ENCODE measurements around the gene CBX4. TPM values are rescaled to one million over a fixed set of nuclear protein-coding genes. Genes with fewer than 3 reads are reported as not detected.

CBX4 gene
- total RNA-seq, 1 donor from 2014 or later = 25.7 TPM

DNA sequence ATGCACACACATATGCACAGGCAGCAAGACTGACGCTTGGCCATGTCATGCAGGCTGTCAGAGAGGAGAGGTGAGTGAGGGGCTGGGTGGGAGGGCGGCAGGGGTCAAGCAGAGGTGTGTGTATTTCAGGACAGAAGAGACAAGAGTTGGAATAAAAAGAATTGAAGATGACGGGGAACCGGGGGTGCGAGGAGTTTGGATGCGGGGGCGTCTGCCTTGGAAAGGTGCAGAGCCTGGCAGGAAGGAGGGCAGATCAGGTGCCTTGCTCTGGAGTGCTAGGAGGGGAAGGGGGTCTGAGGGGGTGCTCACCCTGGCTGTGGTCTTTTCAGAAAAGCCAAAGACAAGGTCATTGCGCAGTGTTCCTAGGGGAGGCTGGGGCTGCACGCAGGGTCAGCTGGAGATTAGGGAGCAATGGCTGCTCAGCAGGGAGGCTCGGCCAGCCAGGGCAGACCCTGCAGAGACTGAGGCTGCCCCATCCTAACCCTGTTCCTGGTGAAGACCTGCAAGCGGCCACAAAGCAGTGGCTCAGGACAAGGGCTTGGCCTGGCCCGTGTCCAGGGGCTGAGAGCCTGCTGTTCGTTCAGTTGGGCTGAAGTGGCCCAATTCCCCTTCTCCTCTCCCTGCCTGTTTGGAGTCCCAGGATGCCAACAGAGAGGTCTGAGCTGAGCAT, 23.7 kb upstream of the CBX4 start:
- no peak for DNase-seq (ENCODE audit: low spot score in 2 of 2)
- no peaks in the 10 kb centered on the region for H3K36me3 ChIP-seq
- H3K27me3 ChIP-seq = no peaks in the 10 kb centered on the region
- intact Hi-C loops (cut with DNase I) = no loop called here
- H3K4me3 ChIP-seq = no peak overlapping the region
- H3K9me3 ChIP-seq = no peaks in the 10 kb centered on the region
- TF ChIP-seq, protein P1, sequence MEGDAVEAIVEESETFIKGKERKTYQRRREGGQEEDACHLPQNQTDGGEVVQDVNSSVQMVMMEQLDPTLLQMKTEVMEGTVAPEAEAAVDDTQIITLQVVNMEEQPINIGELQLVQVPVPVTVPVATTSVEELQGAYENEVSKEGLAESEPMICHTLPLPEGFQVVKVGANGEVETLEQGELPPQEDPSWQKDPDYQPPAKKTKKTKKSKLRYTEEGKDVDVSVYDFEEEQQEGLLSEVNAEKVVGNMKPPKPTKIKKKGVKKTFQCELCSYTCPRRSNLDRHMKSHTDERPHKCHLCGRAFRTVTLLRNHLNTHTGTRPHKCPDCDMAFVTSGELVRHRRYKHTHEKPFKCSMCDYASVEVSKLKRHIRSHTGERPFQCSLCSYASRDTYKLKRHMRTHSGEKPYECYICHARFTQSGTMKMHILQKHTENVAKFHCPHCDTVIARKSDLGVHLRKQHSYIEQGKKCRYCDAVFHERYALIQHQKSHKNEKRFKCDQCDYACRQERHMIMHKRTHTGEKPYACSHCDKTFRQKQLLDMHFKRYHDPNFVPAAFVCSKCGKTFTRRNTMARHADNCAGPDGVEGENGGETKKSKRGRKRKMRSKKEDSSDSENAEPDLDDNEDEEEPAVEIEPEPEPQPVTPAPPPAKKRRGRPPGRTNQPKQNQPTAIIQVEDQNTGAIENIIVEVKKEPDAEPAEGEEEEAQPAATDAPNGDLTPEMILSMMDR (IDR thresholded peaks at IDR 0.05) = no peak
- no peaks in the 10 kb centered on the region for H3K4me1 ChIP-seq
- H3K27ac ChIP-seq = no peak overlapping the region

DNA sequence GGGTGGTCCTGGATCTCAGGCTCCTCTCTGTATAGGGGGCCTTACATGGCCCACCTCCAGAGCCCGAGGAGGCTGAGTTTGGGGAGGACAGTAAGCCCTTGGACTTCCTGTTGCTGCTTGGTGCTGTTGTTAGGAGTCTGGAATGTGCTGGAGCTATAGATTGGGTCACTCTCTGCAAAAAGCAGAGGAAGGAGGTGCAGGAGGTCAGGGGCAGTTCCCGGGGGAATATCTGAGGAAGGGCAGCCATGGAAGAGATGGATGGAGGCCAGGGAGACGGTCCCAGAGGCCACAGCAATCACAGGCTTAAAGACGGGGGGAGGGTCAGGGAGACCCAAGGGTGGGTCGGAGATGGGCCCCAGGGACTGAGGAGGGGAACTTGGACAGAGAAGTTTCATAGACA, 23.0 kb upstream of the CBX4 start:
- Histone ChIP-seq H3K27me3 (no peaks in the 10 kb centered on the region), H3K4me3 (no peak overlapping the region), H3K9me3 (no peaks in the 10 kb centered on the region), H3K27ac (no peak overlapping the region), H3K36me3 (no peaks in the 10 kb centered on the region), H3K4me1 (no peaks in the 10 kb centered on the region)
- DNase-seq (ENCODE audit: low spot score in 2 of 2) = no peak
- intact Hi-C loops (cut with DNase I) = no loop called here
- TF ChIP-seq, protein P1 (IDR thresholded peaks at IDR 0.05) = no peak

DNA sequence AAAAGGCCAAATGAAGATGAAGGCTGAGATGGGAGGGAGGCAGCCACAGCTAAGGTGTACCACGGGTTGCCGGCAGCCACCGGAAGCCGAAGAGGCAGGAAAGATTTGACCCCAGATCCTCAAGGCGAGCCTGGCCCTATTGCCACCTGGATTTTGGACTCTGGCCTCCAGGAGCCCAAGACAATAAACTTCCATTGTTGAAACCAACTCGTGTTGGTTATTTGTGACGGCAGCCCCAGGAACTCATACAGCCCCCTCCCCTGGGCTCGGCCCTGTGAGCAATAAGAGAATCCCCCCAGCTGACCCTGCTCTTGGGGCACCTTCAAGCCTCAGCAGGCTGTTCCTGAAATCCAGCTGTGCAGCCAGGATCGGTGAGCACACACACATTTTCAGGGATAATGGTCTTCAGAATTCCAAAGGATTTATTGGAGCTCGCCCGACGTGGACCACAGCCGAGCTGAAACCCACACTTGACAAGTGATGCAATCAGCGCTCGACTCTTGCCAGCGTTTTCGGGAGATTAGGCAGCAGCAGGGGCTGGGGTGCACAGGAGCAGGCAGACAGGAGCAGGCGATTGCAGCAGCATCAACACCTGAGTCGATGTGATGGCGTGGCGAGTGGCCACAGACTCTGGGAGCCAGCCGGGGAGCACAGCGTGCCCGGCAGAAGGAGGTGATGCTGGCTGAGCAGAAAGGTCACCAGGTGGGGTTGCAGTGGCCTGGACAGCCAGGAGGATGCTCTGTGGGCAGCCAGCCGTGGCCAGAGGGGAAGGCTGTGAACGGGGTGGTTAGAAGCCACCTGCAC, 22.4 kb upstream of the CBX4 start:
- H3K36me3 ChIP-seq = no peaks in the 10 kb centered on the region
- no peak overlapping the region for H3K4me3 ChIP-seq
- no peak for DNase-seq (ENCODE audit: low spot score in 2 of 2)
- H3K9me3 ChIP-seq = no peaks in the 10 kb centered on the region
- intact Hi-C loops (cut with DNase I) = no loop called here
- TF ChIP-seq, protein P1 (IDR thresholded peaks at IDR 0.05) = no peak
- H3K27ac ChIP-seq = no peak overlapping the region
- no peaks in the 10 kb centered on the region for H3K4me1 ChIP-seq
- no peaks in the 10 kb centered on the region for H3K27me3 ChIP-seq

DNA sequence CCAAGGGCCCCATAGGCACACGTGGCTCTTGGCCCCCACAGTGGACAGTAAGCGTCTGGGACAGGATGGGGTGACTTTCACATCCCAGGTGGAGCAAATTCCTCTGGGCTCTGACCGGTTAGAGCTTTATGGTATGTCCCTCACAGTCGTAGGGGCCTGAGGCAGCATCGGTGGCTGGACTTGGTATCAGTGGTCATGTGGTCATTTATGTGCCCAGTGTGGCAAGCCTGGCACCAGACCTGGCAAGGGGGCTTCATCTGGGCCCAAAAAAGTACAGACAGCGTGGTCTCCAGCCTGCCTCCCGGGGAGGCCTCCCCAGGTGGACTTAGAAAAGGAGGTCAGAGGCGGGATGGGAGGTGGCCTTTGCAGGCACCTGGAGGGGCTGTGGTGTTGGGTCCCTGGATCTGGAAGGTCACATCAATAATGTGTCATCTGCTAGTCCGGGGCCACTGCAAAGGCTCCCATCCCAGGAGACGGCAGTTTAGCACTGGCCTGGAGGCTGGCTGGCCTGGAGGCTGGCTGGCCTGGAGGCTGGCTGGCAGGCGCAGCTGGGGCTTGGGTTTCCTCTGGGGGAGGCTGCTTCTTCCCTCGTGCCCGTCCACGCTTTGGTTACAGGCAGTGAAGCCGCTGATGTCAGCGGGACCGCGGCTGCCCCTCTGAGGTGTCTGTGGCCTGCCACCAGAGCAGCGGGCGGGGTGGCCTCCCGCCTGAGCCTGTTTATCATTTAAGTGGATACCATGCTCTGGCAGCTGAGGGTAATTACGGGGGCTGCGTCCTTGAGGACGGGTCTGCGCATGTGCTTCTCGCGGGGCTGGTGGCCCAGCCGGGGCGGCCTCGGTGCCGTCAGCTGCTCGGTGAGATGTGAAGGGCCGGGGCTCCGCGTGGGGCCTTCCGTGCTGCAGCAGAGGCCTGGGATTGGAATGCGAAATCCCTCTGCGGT, 20.7 kb upstream of the CBX4 start:
- Histone ChIP-seq H3K27me3 (no peaks in the 10 kb centered on the region), H3K4me3 (no peak overlapping the region), H3K36me3 (no peaks in the 10 kb centered on the region), H3K27ac (no peak overlapping the region), H3K4me1 (no peaks in the 10 kb centered on the region), H3K9me3 (no peaks in the 10 kb centered on the region)
- intact Hi-C loops (cut with DNase I) = no loop called here
- DNase-seq (ENCODE audit: low spot score in 2 of 2) = no peak
- TF ChIP-seq, protein P1 (IDR thresholded peaks at IDR 0.05) = no peak

DNA sequence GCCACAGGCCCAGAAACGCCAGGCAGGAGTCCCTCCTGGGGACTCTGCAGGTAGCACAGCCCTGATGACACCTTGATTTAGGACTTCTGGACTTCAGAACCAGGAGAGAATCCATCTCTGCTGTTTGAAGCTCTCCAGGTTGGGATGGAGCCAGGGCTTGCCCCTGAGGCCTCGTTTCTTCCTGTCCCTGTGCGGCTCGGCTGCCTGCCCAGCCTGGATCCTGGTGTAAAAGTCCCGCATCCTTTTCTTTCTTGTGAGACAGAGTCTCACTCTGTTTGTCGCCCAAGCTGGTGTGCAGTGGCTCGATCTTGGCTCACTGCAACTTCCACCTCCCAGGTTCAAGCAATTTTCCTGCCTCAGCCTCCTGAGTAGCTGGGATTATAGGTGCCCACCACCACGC, 17.9 kb upstream of the CBX4 start:
- Histone ChIP-seq H3K27ac (no peak overlapping the region), H3K27me3 (no peaks in the 10 kb centered on the region), H3K9me3 (no peaks in the 10 kb centered on the region), H3K36me3 (no peaks in the 10 kb centered on the region), H3K4me3 (no peak overlapping the region), H3K4me1 (peaks cover 0 to 3% of the 10 kb centered on the region in 2 donors)
- no peak for DNase-seq (ENCODE audit: low spot score in 2 of 2)
- TF ChIP-seq, protein P1 (IDR thresholded peaks at IDR 0.05) = no peak
- intact Hi-C loops (cut with DNase I) = no loop called here

Measured in ascending aorta (tissue), 2 donors.